ENCODE measurements around the gene RNF44. TPM values are rescaled to one million over a fixed set of nuclear protein-coding genes. Genes with fewer than 3 reads are reported as not detected.

The RNF44 gene
- 44.7 TPM for total RNA-seq

- ATAC-seq (peak; percentile 92), DNase-seq (ENCODE audit: low spot score) (peak; percentile 99)
- intact Hi-C loops (cut with DNase I) = no loop called here
Observed at GRCh38 chr5:176536902-176537553, at the start of gene RNF44. Gene RNF44, minus strand, starts transcription at chr5:176537402. Its CDS starts 4,930 bp downstream, at chr5:176532472.

- ATAC-seq (no peak), DNase-seq (ENCODE audit: low spot score) (no peak)
- intact Hi-C loops (cut with DNase I) = no loop called here
Observed at GRCh38 chr5:176583076-176583475, 45.9 kb upstream of the RNF44 start.

- ATAC-seq (no peak), DNase-seq (ENCODE audit: low spot score) (no peak)
- intact Hi-C loops (cut with DNase I) = no loop called here
Observed at GRCh38 chr5:176581361-176581760, 44.2 kb upstream of the RNF44 start.

- ATAC-seq = no peak
- no peak for DNase-seq (ENCODE audit: low spot score)
- intact Hi-C loops (cut with DNase I) = no loop called here
Observed at GRCh38 chr5:176579323-176579722, 42.1 kb upstream of the RNF44 start.

GRCh38 chr5:176578391-176578808 lies 41.2 kb upstream of the RNF44 start:
- DNase-seq (ENCODE audit: low spot score) = no peak
- intact Hi-C loops (cut with DNase I) = no loop called here
- peak; percentile 34 for ATAC-seq

- intact Hi-C loops (cut with DNase I) = no loop called here
- DNase-seq (ENCODE audit: low spot score) (no peak), ATAC-seq (no peak)
Observed at GRCh38 chr5:176577312-176578176, 40.3 kb upstream of the RNF44 start.

- DNase-seq (ENCODE audit: low spot score) (no peak), ATAC-seq (no peak)
- intact Hi-C loops (cut with DNase I) = no loop called here
Observed at GRCh38 chr5:176575488-176576422, 38.6 kb upstream of the RNF44 start.

GRCh38 chr5:176575066-176575465 lies 37.9 kb upstream of the RNF44 start:
- ATAC-seq = no peak
- no peak for DNase-seq (ENCODE audit: low spot score)
- intact Hi-C loops (cut with DNase I) = no loop called here

- ATAC-seq (no peak), DNase-seq (ENCODE audit: low spot score) (no peak)
- intact Hi-C loops (cut with DNase I) = no loop called here
Observed at GRCh38 chr5:176574297-176574591, 37.0 kb upstream of the RNF44 start.

- peak; percentile 85 for DNase-seq (ENCODE audit: low spot score)
- intact Hi-C loops (cut with DNase I) = no loop called here
- ATAC-seq = peak; percentile 80
Observed at GRCh38 chr5:176573564-176574296, 36.5 kb upstream of the RNF44 start.

GRCh38 chr5:176570044-176570443 lies 32.8 kb upstream of the RNF44 start:
- DNase-seq (ENCODE audit: low spot score) (no peak), ATAC-seq (no peak)
- intact Hi-C loops (cut with DNase I) = no loop called here

GRCh38 chr5:176568657-176569056 lies 31.5 kb upstream of the RNF44 start:
- intact Hi-C loops (cut with DNase I) = no loop called here
- DNase-seq (ENCODE audit: low spot score) (no peak), ATAC-seq (no peak)

GRCh38 chr5:176565760-176566288 lies 28.6 kb upstream of the RNF44 start:
- DNase-seq (ENCODE audit: low spot score) = no peak
- ATAC-seq = no peak
- intact Hi-C loops (cut with DNase I) = no loop called here

GRCh38 chr5:176564002-176564401 lies 26.8 kb upstream of the RNF44 start:
- ATAC-seq (no peak), DNase-seq (ENCODE audit: low spot score) (no peak)
- intact Hi-C loops (cut with DNase I) = no loop called here

- ATAC-seq (no peak), DNase-seq (ENCODE audit: low spot score) (no peak)
- intact Hi-C loops (cut with DNase I) = no loop called here
Observed at GRCh38 chr5:176562189-176562588, 25.0 kb upstream of the RNF44 start.

GRCh38 chr5:176561259-176561658 lies 24.1 kb upstream of the RNF44 start:
- intact Hi-C loops (cut with DNase I) = no loop called here
- DNase-seq (ENCODE audit: low spot score) (no peak), ATAC-seq (no peak)

GRCh38 chr5:176560364-176560763 lies 23.2 kb upstream of the RNF44 start:
- no peak for DNase-seq (ENCODE audit: low spot score)
- no peak for ATAC-seq
- intact Hi-C loops (cut with DNase I) = no loop called here

- intact Hi-C loops (cut with DNase I) = no loop called here
- no peak for DNase-seq (ENCODE audit: low spot score)
- ATAC-seq = no peak
Observed at GRCh38 chr5:176559683-176560082, 22.5 kb upstream of the RNF44 start.

GRCh38 chr5:176557846-176558245 lies 20.6 kb upstream of the RNF44 start:
- ATAC-seq = no peak
- intact Hi-C loops (cut with DNase I) = no loop called here
- no peak for DNase-seq (ENCODE audit: low spot score)

All from sciatic nerve (tissue), 2 donors.